OCI-LY3 (cell line): ENCODE measurements around the gene TGM3.

Source experiments
- H2AFZ ChIP-seq: fragments of 200-600, 300-600 bp; shearing (Covaris generic); 2 replicates; pipeline ENCODE4 v1.6.0; 2014; ENCODE audit warnings: antibody characterized with exemption, low read depth, low read length
- H3K27ac ChIP-seq: fragments of 200-600, 300-600 bp; sonication (generic); 2 replicates; pipeline ENCODE4 v1.5.1; 2014; ENCODE audit warnings: mild to moderate bottlenecking, low read length, moderate library complexity, mixed read lengths
- H3K27me3 ChIP-seq: fragments of 200-600, 300-600 bp; sonication (generic); 2 replicates; pipeline ENCODE4 v1.6.1; 2014; ENCODE audit warnings: low read depth, low read length, mixed read lengths
- H3K36me3 ChIP-seq: fragments of 200-600, 300-600 bp; sonication (generic); replicated peaks from 2 replicates; pipeline ENCODE3; 2014; ENCODE audit warnings: low read depth, low read length, mixed read lengths
- H3K4me1 ChIP-seq: fragments of 300-600, 200-600 bp; sonication (generic); 2 replicates; pipeline ENCODE4 v1.6.1; 2014; ENCODE audit warnings: low read length, mixed read lengths
- H3K4me2 ChIP-seq: fragments of 200-600, 300-600 bp; sonication (generic); 2 replicates; pipeline ENCODE4 v1.6.1; 2014; ENCODE audit warnings: low read length, mixed read lengths
- H3K4me3 ChIP-seq: fragments of 300-600, 200-600 bp; sonication (generic); 2 replicates; pipeline ENCODE4 v1.5.1; 2014; ENCODE audit warnings: antibody characterized with exemption, mild to moderate bottlenecking, low read length, moderate library complexity
- H3K79me2 ChIP-seq: fragments of 300-600, 200-600 bp; shearing (Covaris generic); 2 replicates; pipeline ENCODE4 v1.6.1; 2014; ENCODE audit warnings: mild to moderate bottlenecking, low read length, mixed read lengths
- H3K9ac ChIP-seq: fragments of 300-600, 200-600 bp; shearing (Covaris generic); 2 replicates; pipeline ENCODE4 v1.6.0; 2014; ENCODE audit warnings: mild to moderate bottlenecking, low read length, moderate library complexity
- H3K9me3 ChIP-seq: fragments of 200-600, 300-600 bp; shearing (Covaris generic); 2 replicates; pipeline ENCODE4 v1.6.1; 2014; ENCODE audit warnings: low read length, mixed read lengths; ENCODE audit not compliant: insufficient read depth
- H4K20me1 ChIP-seq: fragments of 200-600, 300-600 bp; sonication (generic); 2 replicates; pipeline ENCODE4 v1.6.1; 2016; ENCODE audit warnings: low read length, mixed read lengths; ENCODE audit not compliant: insufficient read depth
- CTCF ChIP-seq: fragments of 200-600, 300-600 bp; sonication (generic); IDR thresholded peaks from 2 replicates; pipeline ENCODE4 v1.5.1; 2014; ENCODE audit warnings: antibody characterized with exemption, low read length, low read depth
- EZH2phosphoT487 ChIP-seq: fragments of 200-600 bp; shearing (Covaris generic); IDR thresholded peaks from 2 replicates; pipeline ENCODE4 v1.6.1; 2018; ENCODE audit warnings: antibody characterized with exemption, mixed run types, low read depth

TGM3 gene

DNA sequence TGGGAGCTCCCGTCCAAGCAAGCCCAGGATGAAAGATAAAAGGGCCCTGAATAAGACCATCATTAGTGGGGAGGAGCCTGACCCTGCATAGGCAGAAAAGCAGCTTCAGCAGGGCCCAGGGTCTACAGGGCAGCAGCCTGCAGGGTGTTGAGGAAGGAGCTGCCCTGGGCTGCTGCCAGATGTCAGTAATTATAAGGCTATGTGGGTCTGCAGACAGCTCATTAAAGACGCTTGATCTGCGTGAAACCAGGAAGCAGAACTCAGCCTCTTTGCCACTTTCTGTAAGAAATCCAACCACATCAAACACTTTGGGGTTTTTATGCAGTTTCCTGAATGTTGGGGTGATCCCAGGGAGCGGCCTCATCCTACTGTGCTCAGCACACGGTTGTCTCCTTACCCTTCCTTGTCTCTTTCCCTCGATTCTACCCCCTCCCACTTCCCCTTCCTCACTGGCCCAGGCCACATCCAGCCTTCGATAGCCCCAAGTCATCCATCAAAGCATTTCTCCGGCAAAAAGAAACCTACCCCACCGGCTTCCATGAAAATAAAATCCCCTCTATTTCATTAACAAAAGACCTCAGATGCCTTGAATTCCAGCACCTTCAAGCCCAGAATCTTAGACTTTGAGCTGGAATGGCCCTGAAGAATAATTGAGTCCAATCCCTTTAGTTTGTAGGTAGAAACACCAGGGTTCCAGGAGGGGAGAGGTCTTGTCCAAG, 83.9 kb downstream of the TGM3 start:
- no peak overlapping the region for H3K27ac ChIP-seq
- H3K4me2 ChIP-seq: peak overlapping the region; percentile 31
- TF ChIP-seq EZH2phosphoT487 (no peak), CTCF (no peak)
- no peaks in the 10 kb centered on the region for H3K36me3 ChIP-seq
- H3K9ac ChIP-seq: no peak overlapping the region
- H3K9me3 ChIP-seq: no peaks in the 10 kb centered on the region
- H3K4me1 ChIP-seq: peaks cover 8% of the 10 kb centered on the region
- no peaks in the 10 kb centered on the region for H3K27me3 ChIP-seq
- H4K20me1 ChIP-seq: no peaks in the 10 kb centered on the region
- 0 out of 2 replicates have a peak overlapping the region, but pooled peaks have one; percentile 3 for H3K4me3 ChIP-seq
- H2AFZ ChIP-seq: peak overlapping the region; percentile 68
- no peaks in the 10 kb centered on the region for H3K79me2 ChIP-seq

DNA sequence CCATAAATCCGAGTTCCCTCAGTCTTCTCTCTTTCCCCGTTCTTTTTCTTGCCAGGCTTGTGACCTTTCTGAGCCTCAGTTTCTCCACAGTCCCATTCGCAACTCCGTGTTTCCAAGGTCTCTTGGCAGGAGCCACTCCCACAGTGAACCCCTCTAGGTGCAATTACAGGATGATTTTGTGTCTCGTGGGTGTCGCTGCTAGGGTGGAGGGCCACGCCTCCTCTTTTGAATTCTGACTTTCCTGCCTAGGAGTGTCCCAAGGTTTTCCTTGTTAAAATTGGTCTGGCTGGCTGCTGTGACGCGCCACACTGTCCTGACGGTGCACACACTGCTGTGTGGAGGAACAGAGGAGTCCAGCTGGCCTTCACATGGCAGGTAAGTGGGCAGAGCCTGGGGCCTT, 84.8 kb downstream of the TGM3 start, which contains the start of gene TGM6:
TSS of gene TGM6 (plus strand) at position 301 of the 400 bp plus-strand sequence. CDS start at position 369, 68 bp downstream.
- no peak for TF ChIP-seq CTCF
- TF ChIP-seq EZH2phosphoT487: no peak
- Histone ChIP-seq H3K36me3 (no peaks in the 10 kb centered on the region), H3K27ac (no peak within 1 kb of the TSS), H4K20me1 (no peaks in the 10 kb centered on the region), H2AFZ (peak within 1 kb of the TSS; percentile 68), H3K4me3 (0 out of 2 replicates have a peak within 1 kb of the TSS, but pooled peaks have one; percentile 3), H3K4me1 (peaks cover 8% of the 10 kb centered on the region), H3K9me3 (no peaks in the 10 kb centered on the region), H3K79me2 (no peaks in the 10 kb centered on the region), H3K9ac (no peak within 1 kb of the TSS), H3K27me3 (no peaks in the 10 kb centered on the region), H3K4me2 (peak within 1 kb of the TSS; percentile 31)

DNA sequence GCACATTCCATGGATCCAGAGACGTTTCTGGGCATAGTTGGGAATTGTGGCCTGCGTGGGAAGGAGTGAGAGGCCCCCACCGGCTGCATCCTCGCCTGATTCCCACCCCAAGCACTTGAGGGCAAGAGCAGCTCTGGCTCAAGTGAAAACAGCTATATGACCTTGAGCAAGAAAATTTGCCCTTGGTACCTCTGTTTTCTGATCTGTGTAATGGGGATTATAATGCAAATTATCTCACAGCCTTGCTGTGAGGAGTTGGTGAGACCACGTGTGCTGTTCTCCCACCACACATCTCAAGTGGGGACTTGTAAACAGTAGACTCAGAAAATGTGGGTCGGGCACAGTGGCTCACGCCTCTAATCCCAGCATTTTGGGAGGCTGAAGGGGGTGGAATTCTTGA, 85.5 kb downstream of the TGM3 start:
- Histone ChIP-seq H3K4me3 (no peak overlapping the region), H3K9me3 (no peaks in the 10 kb centered on the region), H3K4me2 (no peak overlapping the region), H3K36me3 (no peaks in the 10 kb centered on the region), H3K27ac (no peak overlapping the region), H2AFZ (no peak overlapping the region), H3K79me2 (no peaks in the 10 kb centered on the region), H3K27me3 (no peaks in the 10 kb centered on the region), H3K9ac (no peak overlapping the region), H4K20me1 (no peaks in the 10 kb centered on the region), H3K4me1 (peaks cover 8% of the 10 kb centered on the region)
- TF ChIP-seq CTCF (no peak), EZH2phosphoT487 (no peak)

GRCh38 chr20:2382833-2383232, 87.0 kb downstream of the TGM3 start:
- no peak overlapping the region for H2AFZ ChIP-seq
- H3K4me2 ChIP-seq: no peak overlapping the region
- no peak overlapping the region for H3K9ac ChIP-seq
- H3K4me3 ChIP-seq: no peak overlapping the region
- peaks cover 16% of the 10 kb centered on the region for H3K4me1 ChIP-seq
- no peak overlapping the region for H3K27ac ChIP-seq
- no peaks in the 10 kb centered on the region for H3K9me3 ChIP-seq
- H3K27me3 ChIP-seq: no peaks in the 10 kb centered on the region
- H3K36me3 ChIP-seq: no peaks in the 10 kb centered on the region
- no peaks in the 10 kb centered on the region for H4K20me1 ChIP-seq
- H3K79me2 ChIP-seq: no peaks in the 10 kb centered on the region
- no peak for TF ChIP-seq EZH2phosphoT487
- no peak for TF ChIP-seq CTCF
